GM23338 (cell line): Measurements from ENCODE around the gene CNTNAP5. TPM values are rescaled to one million over a fixed set of nuclear protein-coding genes. Genes with fewer than 3 reads are reported as not detected.

ENCODE experiments used
- ATAC-seq: fragments of 200-7000 bp; cut with Tn5 transposase; 3 replicates; pipeline ENCODE4 v1.9.1; 2020
- DNase-seq: peaks from one replicate; pipeline ENCODE4 v3.0.0-alpha.2; 2015; ENCODE audit warnings: low spot score
- H2AFZ ChIP-seq: fragments of 200-600 bp; sonication (generic); 2 replicates; pipeline ENCODE4 v1.8.0; 2016; ENCODE audit warnings: antibody characterized with exemption, mild to moderate bottlenecking, moderate library complexity
- H3F3A ChIP-seq: fragments of 200-600 bp; sonication (generic); replicated peaks from 2 replicates; pipeline ENCODE4 v1.8.0; 2017; ENCODE audit warnings: antibody characterized with exemption, mixed run types, low read depth
- H3K27ac ChIP-seq: fragments of 200-600 bp; sonication (generic); 2 replicates; pipeline ENCODE4 v1.6.1; 2016; ENCODE audit warnings: low read depth
- H3K27me3 ChIP-seq: fragments of 200-600 bp; sonication (generic); 2 replicates; pipeline ENCODE4 v1.8.0; 2016; ENCODE audit warnings: mild to moderate bottlenecking, mixed run types, moderate library complexity; ENCODE audit not compliant: insufficient read depth
- H3K36me3 ChIP-seq: fragments of 200-600 bp; sonication (generic); 2 replicates; pipeline ENCODE4 v1.8.0; 2016; ENCODE audit warnings: mild to moderate bottlenecking; ENCODE audit not compliant: insufficient read depth
- H3K4me1 ChIP-seq: fragments of 200-600 bp; sonication (generic); 2 replicates; pipeline ENCODE4 v1.8.0; 2016; ENCODE audit warnings: mild to moderate bottlenecking, moderate library complexity; ENCODE audit not compliant: insufficient read depth
- H3K4me2 ChIP-seq: fragments of 200-600 bp; sonication (generic); 2 replicates; pipeline ENCODE4 v1.7.1; 2017; ENCODE audit warnings: mixed run types
- H3K4me3 ChIP-seq: fragments of 200-600 bp; sonication (generic); 2 replicates; pipeline ENCODE4 v1.6.1; 2016; ENCODE audit warnings: mixed run types
- H3K79me2 ChIP-seq: fragments of 200-600 bp; sonication (generic); replicated peaks from 2 replicates; pipeline ENCODE4 v1.8.0; 2017; ENCODE audit warnings: mild to moderate bottlenecking; ENCODE audit not compliant: insufficient read depth
- H3K9me2 ChIP-seq: fragments of 200-600 bp; sonication (generic); 2 replicates; pipeline ENCODE4 v1.8.0; 2017; ENCODE audit not compliant: insufficient read depth
- H4K20me1 ChIP-seq: fragments of 200-600 bp; sonication (generic); replicated peaks from 2 replicates; pipeline ENCODE4 v1.8.0; 2017; ENCODE audit warnings: mild to moderate bottlenecking; ENCODE audit not compliant: insufficient read depth
- H3K27ac Mint-ChIP-seq: 2 replicates; pipeline ENCODE4 v1.8.0; 2020; ENCODE audit warnings: inconsistent platforms, mild to moderate bottlenecking, moderate library complexity, mixed read lengths
- H3K27me3 Mint-ChIP-seq: 3 replicates; pipeline ENCODE4 v1.8.0; 2022; ENCODE audit warnings: low read depth, mild to moderate bottlenecking, moderate library complexity, mixed read lengths, inconsistent platforms; ENCODE audit not compliant: insufficient read depth, poor library complexity
- H3K36me3 Mint-ChIP-seq: 3 replicates; pipeline ENCODE4 v1.8.0; 2021; ENCODE audit warnings: low read depth, mild to moderate bottlenecking, inconsistent platforms, moderate library complexity, mixed read lengths
- H3K4me1 Mint-ChIP-seq: 3 replicates; pipeline ENCODE4 v1.8.0; 2020; ENCODE audit warnings: mild to moderate bottlenecking, inconsistent platforms, mixed read lengths
- H3K4me3 Mint-ChIP-seq: 3 replicates; pipeline ENCODE4 v1.8.0; 2021; ENCODE audit warnings: moderate library complexity, mild to moderate bottlenecking, inconsistent platforms, mixed read lengths
- H3K9me3 Mint-ChIP-seq: 3 replicates; pipeline ENCODE4 v1.8.0; 2020; ENCODE audit warnings: moderate library complexity, mild to moderate bottlenecking, inconsistent platforms, mixed read lengths
- CREB1 ChIP-seq: fragments of 250-450 bp; sonication (Bioruptor Pico); IDR thresholded peaks from 2 replicates; pipeline ENCODE4 v1.5.0; 2020; ENCODE audit warnings: low read depth, mild to moderate bottlenecking, moderate library complexity
- CTCF ChIP-seq, 2 experiments: fragments of 200-600 bp in 1 of 2; sonication (generic) in 1 of 2; conservative IDR thresholded peaks; 2 replicates each; pipeline versions ENCODE4 v1.5.1 to v1.6.1; 2016 to 2017; ENCODE audit warnings: antibody characterized with exemption in 2 of 2, low read depth in 2 of 2, mild to moderate bottlenecking in 2 of 2, moderate library complexity in 1 of 2
- ETS1 ChIP-seq: IDR thresholded peaks from 2 replicates; pipeline ENCODE4 v1.6.1; 2016; ENCODE audit warnings: antibody characterized with exemption
- EZH2 ChIP-seq: fragments of 200-600 bp; sonication (generic); IDR thresholded peaks from one replicate; pipeline ENCODE4 v1.8.0; 2017; ENCODE audit warnings: antibody characterized with exemption, mild to moderate bottlenecking, low read depth; ENCODE audit not compliant: unreplicated experiment
- EZH2phosphoT487 ChIP-seq: fragments of 200-600 bp; sonication (generic); IDR thresholded peaks from one replicate; pipeline ENCODE4 v1.8.1; 2018; ENCODE audit warnings: antibody characterized with exemption; ENCODE audit not compliant: unreplicated experiment
- JUNB ChIP-seq: IDR thresholded peaks from one replicate; pipeline ENCODE4 v1.6.1; 2016; ENCODE audit warnings: antibody characterized with exemption; ENCODE audit not compliant: unreplicated experiment
- NANOG ChIP-seq: IDR thresholded peaks from 2 replicates; pipeline ENCODE4 v1.6.1; 2016; ENCODE audit warnings: antibody characterized with exemption, borderline replicate concordance
- POLR2AphosphoS5 ChIP-seq: IDR thresholded peaks from 2 replicates; pipeline ENCODE4 v1.6.1; 2016; ENCODE audit warnings: antibody characterized with exemption, low read depth
- REST ChIP-seq: IDR thresholded peaks from one replicate; pipeline ENCODE4 v1.6.1; 2018; ENCODE audit warnings: antibody characterized with exemption; ENCODE audit not compliant: unreplicated experiment
- STAT1 ChIP-seq: IDR thresholded peaks from one replicate; pipeline ENCODE4 v1.6.1; 2016; ENCODE audit warnings: antibody characterized with exemption; ENCODE audit not compliant: unreplicated experiment
- ZNF114 ChIP-seq: fragments of 250-450 bp; sonication (Bioruptor Pico); IDR thresholded peaks from 2 replicates; pipeline ENCODE4 v1.5.0; 2020; ENCODE audit warnings: mild to moderate bottlenecking, moderate library complexity
- ZNF331 ChIP-seq: fragments of 250-450 bp; sonication (Bioruptor Pico); IDR thresholded peaks from 2 replicates; pipeline ENCODE4 v1.5.0; 2020; ENCODE audit warnings: low read depth, mild to moderate bottlenecking, moderate library complexity
- ZNF462 ChIP-seq: fragments of 250-450 bp; sonication (Bioruptor Pico); IDR thresholded peaks from 2 replicates; pipeline ENCODE4 v1.5.0; 2020; ENCODE audit warnings: mild to moderate bottlenecking, moderate library complexity
- polyA plus RNA-seq: library from polyadenylated mRNA; unstranded; fragments of >200 nt; fragmentation: Nextera tagmentation; extraction: Ambion mirVana; gene quantifications from 2 replicates; pipeline ENCODE4 v1.2.1, GENCODE V29; 2016
- total RNA-seq: library from RNA; depleted of rRNA; stranded (reverse); fragments of >200 nt; shearing (Covaris generic); gene quantifications from 2 replicates; pipeline ENCODE4 v1.2.3, GENCODE V29; 2014

The CNTNAP5 gene
- total and polyA plus RNA-seq, 2 experiments from 2014 or later: 0.49 to 0.50 TPM

DNA sequence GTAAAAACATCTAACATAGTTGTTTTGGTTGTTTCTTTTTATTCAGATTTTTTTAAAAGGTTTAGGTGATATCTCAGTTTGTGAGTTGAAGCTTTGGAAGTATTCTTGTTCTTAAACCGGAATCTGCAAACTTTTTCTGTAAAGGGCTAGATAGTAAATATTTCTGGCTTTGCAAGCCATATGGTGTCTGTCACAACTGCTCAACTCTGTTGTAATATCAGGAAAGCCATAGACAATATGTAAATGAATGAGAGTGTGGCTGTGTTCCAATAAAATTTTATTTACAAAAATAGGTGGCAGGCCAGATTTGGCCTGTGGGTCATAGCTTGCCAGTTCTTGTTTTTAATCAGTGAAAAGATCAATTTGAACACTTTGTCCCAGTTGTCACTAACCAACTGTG is 134.1 kb downstream of the CNTNAP5 start:
- no peaks in the 10 kb centered on the region for H3K36me3 ChIP-seq
- H3K27ac ChIP-seq: no peak overlapping the region
- H4K20me1 ChIP-seq: no peaks in the 10 kb centered on the region
- DNase-seq: no peak
- no peaks in the 10 kb centered on the region for H3K79me2 ChIP-seq
- Mint-ChIP-seq H3K27ac (no peak overlapping the region), H3K27me3 (no peaks in the 10 kb centered on the region), H3K4me1 (peaks cover 16% of the 10 kb centered on the region), H3K4me3 (no peak overlapping the region), H3K9me3 (no peaks in the 10 kb centered on the region), H3K36me3 (no peaks in the 10 kb centered on the region)
- H3F3A ChIP-seq: no peaks in the 10 kb centered on the region
- no peak overlapping the region for H2AFZ ChIP-seq
- H3K27me3 ChIP-seq: no peaks in the 10 kb centered on the region
- H3K9me2 ChIP-seq: 0 out of 2 replicates have a peak, but pooled peaks cover 3% of the 10 kb centered on the region
- H3K4me2 ChIP-seq: no peak overlapping the region
- no peak overlapping the region for H3K4me3 ChIP-seq
- ATAC-seq: no peak
- peaks cover 17% of the 10 kb centered on the region for H3K4me1 ChIP-seq
- TF ChIP-seq ZNF331 (CRISPR knock-in tag): no peak
- no peak for TF ChIP-seq CREB1
- TF ChIP-seq POLR2AphosphoS5: no peak
- no peak for TF ChIP-seq NANOG
- no peak for TF ChIP-seq EZH2
- no peak for TF ChIP-seq ZNF462 (CRISPR knock-in tag)
- no peak for TF ChIP-seq ZNF114 (CRISPR knock-in tag)
- no peak for TF ChIP-seq REST
- TF ChIP-seq JUNB: no peak
- TF ChIP-seq ETS1: no peak
- TF ChIP-seq CTCF (conservative IDR thresholded peaks at IDR 0.05; ENCODE audit: low read depth in 2 of 2): no peak
- TF ChIP-seq STAT1: no peak
- no peak for TF ChIP-seq EZH2phosphoT487
